ENCODE results near the gene GFPT2. TPM values are rescaled to one million over a fixed set of nuclear protein-coding genes. Genes with fewer than 3 reads are reported as not detected.

GFPT2 gene
- total and polyA plus RNA-seq, 9 of the 15 experiments (the other 6 are each of a cell fraction or from before 2014, with no cell fraction given): 0.07 to 0.14 (median 0.08) TPM; not detected in 6

- peak; percentile 65; the same call in 1 of the 2 replicates for TF ChIP-seq CTBP1 (IDR thresholded peaks at IDR 0.05; ENCODE audit: borderline replicate concordance)
- TF ChIP-seq SIN3B (IDR thresholded peaks at IDR 0.05; ENCODE audit: low read depth): peak; percentile 42; the same call in 1 of the 2 replicates
- TF ChIP-seq RBM34 (IDR thresholded peaks at IDR 0.05; ENCODE audit: borderline replicate concordance, insufficient read depth, low read length): no peak
- TF ChIP-seq BCL6 (CRISPR knock-in tag; IDR thresholded peaks at IDR 0.05): no peak
- TF ChIP-seq SP2 (IDR thresholded peaks at IDR 0.05; ENCODE audit: extremely low read depth, low read depth, low read length, poor library complexity, severe bottlenecking): peak; percentile 87
- TF ChIP-seq ZBTB11 (CRISPR knock-in tag; IDR thresholded peaks at IDR 0.05): peak in 1 of 3 experiments; percentile 50; a peak in 1 of 6 replicates
- TF ChIP-seq THRB (CRISPR knock-in tag; conservative IDR thresholded peaks at IDR 0.05): no peak
- no peak for TF ChIP-seq CEBPZ (IDR thresholded peaks at IDR 0.05; ENCODE audit: borderline replicate concordance, low read depth, low read length)
- TF ChIP-seq ZC3H4 (CRISPR knock-in tag; IDR thresholded peaks at IDR 0.05; ENCODE audit: borderline replicate concordance): 0 out of 2 replicates have a peak, but pooled peaks have one; percentile 39
- no peak for TF ChIP-seq HBP1 (CRISPR knock-in tag; IDR thresholded peaks at IDR 0.05)
- TF ChIP-seq ZSCAN29 (IDR thresholded peaks at IDR 0.05): no peak
- TF ChIP-seq NFYB (IDR thresholded peaks at IDR 0.05; ENCODE audit: extremely low read depth, insufficient read length): peak; percentile 89
- TF ChIP-seq GABPA (tag; conservative IDR thresholded peaks at IDR 0.05; ENCODE audit: low read depth): peak; percentile 66
- TF ChIP-seq ELK1 (CRISPR knock-in tag; IDR thresholded peaks at IDR 0.05): no peak
Observed at GRCh38 chr5:180291943-180292831, 60.9 kb downstream of the GFPT2 start, which contains the start of gene MAPK9 (continued).

All from K562 (cell line).